ENCODE data around the gene ATP13A4. TPM values are rescaled to one million over a fixed set of nuclear protein-coding genes. Genes with fewer than 3 reads are reported as not detected.

Gene ATP13A4
- total and polyA plus RNA-seq, 4 donors, result 0.23 to 2.7 (median 0.50) TPM

DNA sequence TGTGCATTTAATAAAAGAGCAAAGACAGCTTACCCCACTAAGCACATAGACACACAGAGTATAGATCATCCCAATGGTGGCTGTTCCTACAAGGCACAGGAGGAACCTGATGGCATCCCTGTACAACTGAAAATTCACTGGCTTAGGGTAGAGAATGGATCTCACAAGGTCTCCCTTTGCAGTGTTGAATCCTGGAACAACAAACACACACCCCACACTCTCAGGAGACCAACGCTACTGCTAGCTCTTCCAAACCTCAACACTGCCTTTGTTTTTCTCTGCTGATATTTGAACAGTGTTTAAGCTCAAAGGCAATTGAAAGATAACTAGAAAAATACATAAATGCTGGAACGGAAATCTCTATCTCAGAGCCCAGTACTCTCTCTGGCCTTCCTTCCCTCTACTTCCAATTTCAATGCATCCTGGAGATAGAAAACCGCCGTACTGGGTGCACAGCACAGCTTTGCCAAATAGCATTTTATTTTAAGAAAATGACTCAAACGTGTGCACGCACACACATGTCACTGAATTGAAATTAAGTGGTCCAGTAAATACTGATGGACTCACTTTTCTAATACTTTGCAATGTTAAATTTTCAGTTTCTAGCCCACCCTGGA lies 88.6 kb downstream of the ATP13A4 start:
- H3K27ac ChIP-seq (ENCODE audit: low read depth in 1 of 2, low read length in 2 of 2), result no peak overlapping the region

DNA sequence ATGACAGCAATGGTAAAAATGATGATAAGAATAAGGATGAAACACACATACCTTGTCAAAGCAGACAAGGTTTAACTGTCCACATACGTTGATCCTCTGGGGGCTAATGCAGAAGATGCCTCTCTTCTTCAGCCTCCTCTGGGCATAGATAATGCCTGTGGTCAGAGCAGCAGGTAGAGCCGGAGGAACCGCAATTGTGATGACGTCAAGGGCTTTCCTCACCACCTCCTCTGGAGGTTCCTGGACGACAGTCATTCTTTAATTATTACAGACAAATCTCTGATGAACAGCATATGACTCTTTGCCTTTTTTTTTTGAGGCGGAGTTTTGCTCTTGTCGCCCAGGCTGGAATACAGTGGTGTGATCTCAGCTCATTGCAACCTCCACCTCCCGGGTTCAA lies 89.8 kb downstream of the ATP13A4 start:
- no peak for TF ChIP-seq RAD21 (IDR thresholded peaks at IDR 0.05)
- Histone ChIP-seq H3K4me3 (ENCODE audit: low read depth in 1 of 3, low read length in 3 of 3) (no peak overlapping the region), H3K9me3 (ENCODE audit: control insufficient read depth in 4 of 4, low read length in 3 of 4) (no peaks in the 10 kb centered on the region), H3K9ac (ENCODE audit: low read depth in 1 of 2, low read length in 2 of 2) (no peak overlapping the region), H3K27me3 (ENCODE audit: control insufficient read depth in 4 of 4, insufficient read depth in 4 of 4, low read length in 3 of 4) (peaks cover 0 to under 1% (median 0%) of the 10 kb centered on the region in 4 donors), H3K27ac (ENCODE audit: low read depth in 1 of 2, low read length in 2 of 2) (no peak overlapping the region), H3K36me3 (ENCODE audit: control insufficient read depth in 4 of 4, insufficient read depth in 3 of 4, low read depth in 1 of 4, low read length in 3 of 4) (no peaks in the 10 kb centered on the region), H3K4me1 (ENCODE audit: control insufficient read depth in 4 of 4, insufficient read depth in 4 of 4, low read length in 3 of 4) (no peaks in the 10 kb centered on the region)
- 91% methylated on average over 8 of the region's 8 CpGs for WGBS
- DNase-seq (ENCODE audit: low spot score), result no peak

More for the DNA sequence above, 88.6 kb downstream of the ATP13A4 start:
- 68% methylated on average over 6 of the region's 6 CpGs for WGBS
- no peak for DNase-seq (ENCODE audit: low spot score)
- no peaks in the 10 kb centered on the region for H3K36me3 ChIP-seq (ENCODE audit: control insufficient read depth in 4 of 4, insufficient read depth in 3 of 4, low read depth in 1 of 4, low read length in 3 of 4)
- H3K9ac ChIP-seq (ENCODE audit: low read depth in 1 of 2, low read length in 2 of 2), result no peak overlapping the region
- no peaks in the 10 kb centered on the region for H3K4me1 ChIP-seq (ENCODE audit: control insufficient read depth in 4 of 4, insufficient read depth in 4 of 4, low read length in 3 of 4)
- H3K9me3 ChIP-seq (ENCODE audit: control insufficient read depth in 4 of 4, low read length in 3 of 4), result no peaks in the 10 kb centered on the region
- no peak overlapping the region for H3K4me3 ChIP-seq (ENCODE audit: low read depth in 1 of 3, low read length in 3 of 3)
- TF ChIP-seq GABPA (IDR thresholded peaks at IDR 0.05 in 1 of 2, conservative IDR thresholded peaks at IDR 0.05 in 1 of 2) (no peak), RXRA (IDR thresholded peaks at IDR 0.05) (no peak), TAF1 (conservative IDR thresholded peaks at IDR 0.05) (no peak)
- TF ChIP-seq, protein P1, sequence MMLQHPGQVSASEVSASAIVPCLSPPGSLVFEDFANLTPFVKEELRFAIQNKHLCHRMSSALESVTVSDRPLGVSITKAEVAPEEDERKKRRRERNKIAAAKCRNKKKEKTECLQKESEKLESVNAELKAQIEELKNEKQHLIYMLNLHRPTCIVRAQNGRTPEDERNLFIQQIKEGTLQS (IDR thresholded peaks at IDR 0.05), result no peak
- no peaks in the 10 kb centered on the region for H3K27me3 ChIP-seq (ENCODE audit: control insufficient read depth in 4 of 4, insufficient read depth in 4 of 4, low read length in 3 of 4)

DNA sequence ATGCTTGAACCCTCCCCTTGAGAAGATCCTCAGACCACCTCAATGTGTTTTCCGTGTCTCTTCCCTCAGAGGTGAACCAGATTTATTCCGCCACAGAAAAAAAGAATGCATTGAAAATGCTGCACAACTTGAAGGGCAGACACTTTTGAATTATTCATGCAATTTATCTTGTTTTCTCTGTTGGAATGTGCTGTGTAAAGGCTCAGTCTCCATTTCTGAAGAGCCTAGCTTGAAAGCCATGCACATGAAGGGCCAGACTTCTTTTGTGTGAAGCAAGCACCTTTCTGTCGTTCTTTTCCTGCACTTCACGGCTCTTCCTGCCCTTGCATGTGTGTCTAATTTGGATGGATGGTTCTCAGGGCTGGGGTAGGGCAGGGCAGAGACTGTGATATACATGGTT lies 97.2 kb downstream of the ATP13A4 start:
- no peak for DNase-seq (ENCODE audit: low spot score)
- Histone ChIP-seq H3K27me3 (ENCODE audit: control insufficient read depth in 4 of 4, insufficient read depth in 4 of 4, low read length in 3 of 4) (peaks cover 0 to 7% (median 0%) of the 10 kb centered on the region in 4 donors), H3K9ac (ENCODE audit: low read depth in 1 of 2, low read length in 2 of 2) (no peak overlapping the region), H3K4me1 (ENCODE audit: control insufficient read depth in 4 of 4, insufficient read depth in 4 of 4, low read length in 3 of 4) (no peaks in the 10 kb centered on the region), H3K9me3 (ENCODE audit: control insufficient read depth in 4 of 4, low read length in 3 of 4) (no peaks in the 10 kb centered on the region), H3K27ac (ENCODE audit: low read depth in 1 of 2, low read length in 2 of 2) (no peak overlapping the region), H3K4me3 (ENCODE audit: low read depth in 1 of 3, low read length in 3 of 3) (no peak overlapping the region), H3K36me3 (ENCODE audit: control insufficient read depth in 4 of 4, insufficient read depth in 3 of 4, low read depth in 1 of 4, low read length in 3 of 4) (no peaks in the 10 kb centered on the region)
- TF ChIP-seq, protein P2, sequence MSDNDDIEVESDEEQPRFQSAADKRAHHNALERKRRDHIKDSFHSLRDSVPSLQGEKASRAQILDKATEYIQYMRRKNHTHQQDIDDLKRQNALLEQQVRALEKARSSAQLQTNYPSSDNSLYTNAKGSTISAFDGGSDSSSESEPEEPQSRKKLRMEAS (IDR thresholded peaks at IDR 0.05), result no peak
- TF ChIP-seq, protein P3, sequence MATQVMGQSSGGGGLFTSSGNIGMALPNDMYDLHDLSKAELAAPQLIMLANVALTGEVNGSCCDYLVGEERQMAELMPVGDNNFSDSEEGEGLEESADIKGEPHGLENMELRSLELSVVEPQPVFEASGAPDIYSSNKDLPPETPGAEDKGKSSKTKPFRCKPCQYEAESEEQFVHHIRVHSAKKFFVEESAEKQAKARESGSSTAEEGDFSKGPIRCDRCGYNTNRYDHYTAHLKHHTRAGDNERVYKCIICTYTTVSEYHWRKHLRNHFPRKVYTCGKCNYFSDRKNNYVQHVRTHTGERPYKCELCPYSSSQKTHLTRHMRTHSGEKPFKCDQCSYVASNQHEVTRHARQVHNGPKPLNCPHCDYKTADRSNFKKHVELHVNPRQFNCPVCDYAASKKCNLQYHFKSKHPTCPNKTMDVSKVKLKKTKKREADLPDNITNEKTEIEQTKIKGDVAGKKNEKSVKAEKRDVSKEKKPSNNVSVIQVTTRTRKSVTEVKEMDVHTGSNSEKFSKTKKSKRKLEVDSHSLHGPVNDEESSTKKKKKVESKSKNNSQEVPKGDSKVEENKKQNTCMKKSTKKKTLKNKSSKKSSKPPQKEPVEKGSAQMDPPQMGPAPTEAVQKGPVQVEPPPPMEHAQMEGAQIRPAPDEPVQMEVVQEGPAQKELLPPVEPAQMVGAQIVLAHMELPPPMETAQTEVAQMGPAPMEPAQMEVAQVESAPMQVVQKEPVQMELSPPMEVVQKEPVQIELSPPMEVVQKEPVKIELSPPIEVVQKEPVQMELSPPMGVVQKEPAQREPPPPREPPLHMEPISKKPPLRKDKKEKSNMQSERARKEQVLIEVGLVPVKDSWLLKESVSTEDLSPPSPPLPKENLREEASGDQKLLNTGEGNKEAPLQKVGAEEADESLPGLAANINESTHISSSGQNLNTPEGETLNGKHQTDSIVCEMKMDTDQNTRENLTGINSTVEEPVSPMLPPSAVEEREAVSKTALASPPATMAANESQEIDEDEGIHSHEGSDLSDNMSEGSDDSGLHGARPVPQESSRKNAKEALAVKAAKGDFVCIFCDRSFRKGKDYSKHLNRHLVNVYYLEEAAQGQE (IDR thresholded peaks at IDR 0.05), result no peak
- TF ChIP-seq GABPA (IDR thresholded peaks at IDR 0.05 in 1 of 2, conservative IDR thresholded peaks at IDR 0.05 in 1 of 2) (no peak), HNF4A (conservative IDR thresholded peaks at IDR 0.05) (no peak), EGR1 (IDR thresholded peaks at IDR 0.05; ENCODE audit: low read depth in 2 of 2) (no peak), JUND (IDR thresholded peaks at IDR 0.05) (no peak), FOXA2 (IDR thresholded peaks at IDR 0.05) (no peak), TAF1 (conservative IDR thresholded peaks at IDR 0.05) (no peak), RAD21 (IDR thresholded peaks at IDR 0.05) (no peak), YY1 (IDR thresholded peaks at IDR 0.05) (no peak), SP1 (IDR thresholded peaks at IDR 0.05) (no peak), RXRA (IDR thresholded peaks at IDR 0.05) (no peak), HNF4G (IDR thresholded peaks at IDR 0.05) (no peak), NR2F2 (IDR thresholded peaks at IDR 0.05) (no peak), FOXA1 (IDR thresholded peaks at IDR 0.05) (no peak)
- TF ChIP-seq, protein P4, sequence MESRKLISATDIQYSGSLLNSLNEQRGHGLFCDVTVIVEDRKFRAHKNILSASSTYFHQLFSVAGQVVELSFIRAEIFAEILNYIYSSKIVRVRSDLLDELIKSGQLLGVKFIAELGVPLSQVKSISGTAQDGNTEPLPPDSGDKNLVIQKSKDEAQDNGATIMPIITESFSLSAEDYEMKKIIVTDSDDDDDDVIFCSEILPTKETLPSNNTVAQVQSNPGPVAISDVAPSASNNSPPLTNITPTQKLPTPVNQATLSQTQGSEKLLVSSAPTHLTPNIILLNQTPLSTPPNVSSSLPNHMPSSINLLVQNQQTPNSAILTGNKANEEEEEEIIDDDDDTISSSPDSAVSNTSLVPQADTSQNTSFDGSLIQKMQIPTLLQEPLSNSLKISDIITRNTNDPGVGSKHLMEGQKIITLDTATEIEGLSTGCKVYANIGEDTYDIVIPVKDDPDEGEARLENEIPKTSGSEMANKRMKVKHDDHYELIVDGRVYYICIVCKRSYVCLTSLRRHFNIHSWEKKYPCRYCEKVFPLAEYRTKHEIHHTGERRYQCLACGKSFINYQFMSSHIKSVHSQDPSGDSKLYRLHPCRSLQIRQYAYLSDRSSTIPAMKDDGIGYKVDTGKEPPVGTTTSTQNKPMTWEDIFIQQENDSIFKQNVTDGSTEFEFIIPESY (IDR thresholded peaks at IDR 0.05), result no peak
- TF ChIP-seq, protein P1 (IDR thresholded peaks at IDR 0.05), result no peak
- TF ChIP-seq, protein P5, sequence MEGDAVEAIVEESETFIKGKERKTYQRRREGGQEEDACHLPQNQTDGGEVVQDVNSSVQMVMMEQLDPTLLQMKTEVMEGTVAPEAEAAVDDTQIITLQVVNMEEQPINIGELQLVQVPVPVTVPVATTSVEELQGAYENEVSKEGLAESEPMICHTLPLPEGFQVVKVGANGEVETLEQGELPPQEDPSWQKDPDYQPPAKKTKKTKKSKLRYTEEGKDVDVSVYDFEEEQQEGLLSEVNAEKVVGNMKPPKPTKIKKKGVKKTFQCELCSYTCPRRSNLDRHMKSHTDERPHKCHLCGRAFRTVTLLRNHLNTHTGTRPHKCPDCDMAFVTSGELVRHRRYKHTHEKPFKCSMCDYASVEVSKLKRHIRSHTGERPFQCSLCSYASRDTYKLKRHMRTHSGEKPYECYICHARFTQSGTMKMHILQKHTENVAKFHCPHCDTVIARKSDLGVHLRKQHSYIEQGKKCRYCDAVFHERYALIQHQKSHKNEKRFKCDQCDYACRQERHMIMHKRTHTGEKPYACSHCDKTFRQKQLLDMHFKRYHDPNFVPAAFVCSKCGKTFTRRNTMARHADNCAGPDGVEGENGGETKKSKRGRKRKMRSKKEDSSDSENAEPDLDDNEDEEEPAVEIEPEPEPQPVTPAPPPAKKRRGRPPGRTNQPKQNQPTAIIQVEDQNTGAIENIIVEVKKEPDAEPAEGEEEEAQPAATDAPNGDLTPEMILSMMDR (IDR thresholded peaks at IDR 0.05; ENCODE audit: low read depth, low read length, missing input control), result no peak
- WGBS, result 81% methylated on average over 4 of the region's 4 CpGs
